H9 (cell line): ENCODE data around the gene COQ8A. TPM values are rescaled to one million over a fixed set of nuclear protein-coding genes. Genes with fewer than 3 reads are reported as not detected.

Experiments
- DNase-seq: peaks from one replicate; pipeline ENCODE4 v3.0.0-alpha.2; 2017
- H2AFZ ChIP-seq: one replicate; pipeline ENCODE4 v1.6.1; 2013; ENCODE audit warnings: mild to moderate bottlenecking, low read length, control low read depth, moderate library complexity
- H2AK5ac ChIP-seq: 2 replicates; pipeline ENCODE4 v1.6.1; 2013; ENCODE audit warnings: low read length, control low read depth, mixed read lengths; ENCODE audit not compliant: insufficient read length
- H2BK120ac ChIP-seq: one replicate; pipeline ENCODE4 v1.6.1; 2013; ENCODE audit warnings: low read depth, mild to moderate bottlenecking, low read length, control low read depth, inconsistent platforms; ENCODE audit not compliant: poor library complexity, severe bottlenecking
- H2BK12ac ChIP-seq: 2 replicates; pipeline ENCODE4 v1.6.1; 2013; ENCODE audit warnings: low read length, control low read depth, mixed read lengths, low read depth; ENCODE audit not compliant: insufficient read length
- H2BK15ac ChIP-seq: 2 replicates; pipeline ENCODE4 v1.6.1; 2013; ENCODE audit warnings: low read depth, low read length, control low read depth
- H2BK20ac ChIP-seq: one replicate; pipeline ENCODE4 v1.6.1; 2013; ENCODE audit warnings: low read depth, mild to moderate bottlenecking, low read length, control low read depth, inconsistent platforms; ENCODE audit not compliant: poor library complexity, severe bottlenecking
- H2BK5ac ChIP-seq: 2 replicates; pipeline ENCODE4 v1.6.1; 2013; ENCODE audit warnings: low read length, control low read depth, mixed read lengths; ENCODE audit not compliant: insufficient read length
- H3K14ac ChIP-seq: 2 replicates; pipeline ENCODE4 v1.6.1; 2013; ENCODE audit warnings: low read length, control low read depth; ENCODE audit not compliant: insufficient read depth
- H3K18ac ChIP-seq: 2 replicates; pipeline ENCODE4 v1.6.1; 2013; ENCODE audit warnings: low read depth, mild to moderate bottlenecking, mixed read lengths, low read length, control low read depth; ENCODE audit not compliant: insufficient read length
- H3K23ac ChIP-seq: 2 replicates; pipeline ENCODE4 v1.6.1; 2013; ENCODE audit warnings: low read length, control low read depth, mixed read lengths, low read depth; ENCODE audit not compliant: insufficient read length
- H3K23me2 ChIP-seq: 2 replicates; pipeline ENCODE4 v1.6.1; 2013; ENCODE audit warnings: low read depth, mild to moderate bottlenecking, mixed read lengths, low read length, control low read depth; ENCODE audit not compliant: insufficient read length, poor library complexity, severe bottlenecking
- H3K27ac ChIP-seq: 2 replicates; pipeline ENCODE4 v1.5.1; 2013; ENCODE audit warnings: low read length, control low read depth, mixed read lengths, low read depth; ENCODE audit not compliant: insufficient read length
- H3K27me3 ChIP-seq: 2 replicates; pipeline ENCODE4 v1.6.1; 2013; ENCODE audit warnings: low read length, control low read depth, inconsistent platforms; ENCODE audit not compliant: insufficient read depth
- H3K4ac ChIP-seq: 2 replicates; pipeline ENCODE4 v1.6.1; 2013; ENCODE audit warnings: low read depth, mild to moderate bottlenecking, control low read depth, inconsistent platforms, low read length, moderate library complexity
- H3K4me1 ChIP-seq: 2 replicates; pipeline ENCODE4 v1.6.1; 2013; ENCODE audit warnings: low read length, control low read depth, inconsistent platforms; ENCODE audit not compliant: insufficient read depth
- H3K4me2 ChIP-seq: 2 replicates; pipeline ENCODE4 v1.6.1; 2013; ENCODE audit warnings: low read length, control low read depth, mixed read lengths; ENCODE audit not compliant: insufficient read length, insufficient read depth
- H3K56ac ChIP-seq: 2 replicates; pipeline ENCODE4 v1.6.1; 2013; ENCODE audit warnings: low read depth, mild to moderate bottlenecking, mixed read lengths, low read length, control low read depth; ENCODE audit not compliant: insufficient read length
- H3K79me1 ChIP-seq: 2 replicates; pipeline ENCODE4 v1.6.1; 2013; ENCODE audit warnings: low read depth, mild to moderate bottlenecking, moderate library complexity, low read length, control low read depth, inconsistent platforms; ENCODE audit not compliant: insufficient read depth, poor library complexity, severe bottlenecking
- H3K79me2 ChIP-seq: 2 replicates; pipeline ENCODE4 v1.6.1; 2013; ENCODE audit warnings: low read length, control low read depth, inconsistent platforms; ENCODE audit not compliant: insufficient read depth
- H3K9ac ChIP-seq: 2 replicates; pipeline ENCODE4 v1.6.1; 2013; ENCODE audit warnings: low read length, control low read depth, mixed read lengths; ENCODE audit not compliant: insufficient read length; ENCODE audit errors: extremely low read depth
- H3K9me3 ChIP-seq: one replicate; pipeline ENCODE4 v1.6.1; 2013; ENCODE audit warnings: low read depth, low read length, inconsistent platforms; ENCODE audit not compliant: control insufficient read depth
- H3T11ph ChIP-seq: one replicate; pipeline ENCODE4 v1.6.1; 2013; ENCODE audit warnings: mild to moderate bottlenecking, low read length, control low read depth, inconsistent platforms
- H4K20me1 ChIP-seq: one replicate; pipeline ENCODE4 v1.6.1; 2013; ENCODE audit not compliant: control insufficient read depth, insufficient read length, insufficient read depth
- H4K5ac ChIP-seq: 2 replicates; pipeline ENCODE4 v1.6.1; 2013; ENCODE audit warnings: low read depth, mild to moderate bottlenecking, mixed read lengths, low read length, control low read depth; ENCODE audit not compliant: insufficient read length
- H4K8ac ChIP-seq: replicated peaks from 2 replicates; pipeline ENCODE4 v1.6.1; 2013; ENCODE audit warnings: low read length, control low read depth, mixed read lengths, low read depth; ENCODE audit not compliant: insufficient read length
- H4K91ac ChIP-seq: 2 replicates; pipeline ENCODE4 v1.6.1; 2013; ENCODE audit warnings: low read depth, mild to moderate bottlenecking, moderate library complexity, mixed read lengths, low read length, control low read depth; ENCODE audit not compliant: insufficient read length
- H3K27ac Mint-ChIP-seq, 3 experiments: 2 replicates in 2 of 3; 3 replicates in 1 of 3; pipeline ENCODE4 v1.8.0; 2020 to 2021; ENCODE audit warnings: mixed read lengths in 3 of 3, mild to moderate bottlenecking in 1 of 3, moderate library complexity in 1 of 3
- H3K27me3 Mint-ChIP-seq: 2 replicates; pipeline ENCODE4 v1.8.0; 2021; ENCODE audit warnings: low read depth, mild to moderate bottlenecking, moderate library complexity, mixed read lengths
- H3K36me3 Mint-ChIP-seq, 3 experiments: 2 replicates in 2 of 3; 3 replicates in 1 of 3; pipeline ENCODE4 v1.8.0; 2020 to 2021; ENCODE audit warnings: low read depth in 3 of 3, mixed read lengths in 3 of 3; ENCODE audit not compliant: insufficient read depth in 1 of 3
- H3K4me1 Mint-ChIP-seq, 2 experiments: 2 replicates each; pipeline ENCODE4 v1.8.0; 2020; ENCODE audit warnings: mixed read lengths in 2 of 2
- H3K4me3 Mint-ChIP-seq, 2 experiments: 2 replicates in 1 of 2; 3 replicates in 1 of 2; pipeline ENCODE4 v1.8.0; 2020 to 2021; ENCODE audit warnings: mild to moderate bottlenecking in 2 of 2, mixed read lengths in 2 of 2, moderate library complexity in 1 of 2
- H3K9me3 Mint-ChIP-seq, 2 experiments: 2 replicates in 1 of 2; 3 replicates in 1 of 2; pipeline ENCODE4 v1.8.0; 2020; ENCODE audit warnings: mild to moderate bottlenecking in 2 of 2, mixed read lengths in 2 of 2, moderate library complexity in 1 of 2
- WGBS: extraction: QIAGEN DNeasy Blood & Tissue Kit; methylation state at CpG from one replicate; pipeline ENCODE4 v1.1.7; 2013; ENCODE audit warnings: missing lambda C conversion rate, low lambda C conversion rate, mixed read lengths; ENCODE audit not compliant: insufficient read length; ENCODE audit errors: extremely low coverage; 5-methylcytosine and 5-hydroxymethylcytosine counted together
- total RNA-seq: library from RNA; stranded (reverse); gene quantifications from 2 replicates; pipeline ENCODE4 v1.2.1, GENCODE V29; 2021
- TF ChIP-seq, protein P1 (sequence below): fragments of 200-600 bp; sonication (generic); conservative IDR thresholded peaks from 3 replicates; pipeline ENCODE4 v1.8.0; 2021; ENCODE audit warnings: antibody characterized with exemption, mild to moderate bottlenecking

COQ8A gene
- total RNA-seq, 1 experiment from 2014 or later, result 26.0 TPM

- no peak overlapping the region for H4K5ac ChIP-seq
- H3K4me2 ChIP-seq, result no peak overlapping the region
- H2BK12ac ChIP-seq, result no peak overlapping the region
- H3T11ph ChIP-seq, result no peak overlapping the region
- no peak overlapping the region for H3K9ac ChIP-seq
- H3K27ac ChIP-seq, result no peak overlapping the region
- Mint-ChIP-seq H3K9me3 (no peaks in the 10 kb centered on the region), H3K27ac (peak overlapping the region in 2 of 3 experiments; percentile 20 to 39; a peak in 4 of 7 replicates), H3K27me3 (no peaks in the 10 kb centered on the region), H3K4me3 (no peak overlapping the region), H3K4me1 (peaks cover 5 to 10% of the 10 kb centered on the region in 2 experiments), H3K36me3 (peaks cover 8 to 22% (median 19%) of the 10 kb centered on the region in 3 experiments)
- H3K4ac ChIP-seq, result no peak overlapping the region
- no peaks in the 10 kb centered on the region for H3K9me3 ChIP-seq
- H3K79me1 ChIP-seq, result no peaks in the 10 kb centered on the region
- H2BK15ac ChIP-seq, result no peak overlapping the region
- H2AK5ac ChIP-seq, result no peak overlapping the region
- no peak overlapping the region for H2BK20ac ChIP-seq
- no peak overlapping the region for H2AFZ ChIP-seq
- no peaks in the 10 kb centered on the region for H3K27me3 ChIP-seq
- H3K14ac ChIP-seq, result no peak overlapping the region
- no peak overlapping the region for H4K91ac ChIP-seq
- H3K23me2 ChIP-seq, result no peaks in the 10 kb centered on the region
- WGBS, result no CpG with 5 or more reads among the region's 12 CpGs
- no peak overlapping the region for H3K23ac ChIP-seq
- H3K18ac ChIP-seq, result no peak overlapping the region
- no peak overlapping the region for H3K56ac ChIP-seq
- no peak overlapping the region for H4K8ac ChIP-seq
- H2BK5ac ChIP-seq, result no peak overlapping the region
- no peak for DNase-seq
- no peaks in the 10 kb centered on the region for H3K79me2 ChIP-seq
- no peaks in the 10 kb centered on the region for H4K20me1 ChIP-seq
- TF ChIP-seq, protein P1, sequence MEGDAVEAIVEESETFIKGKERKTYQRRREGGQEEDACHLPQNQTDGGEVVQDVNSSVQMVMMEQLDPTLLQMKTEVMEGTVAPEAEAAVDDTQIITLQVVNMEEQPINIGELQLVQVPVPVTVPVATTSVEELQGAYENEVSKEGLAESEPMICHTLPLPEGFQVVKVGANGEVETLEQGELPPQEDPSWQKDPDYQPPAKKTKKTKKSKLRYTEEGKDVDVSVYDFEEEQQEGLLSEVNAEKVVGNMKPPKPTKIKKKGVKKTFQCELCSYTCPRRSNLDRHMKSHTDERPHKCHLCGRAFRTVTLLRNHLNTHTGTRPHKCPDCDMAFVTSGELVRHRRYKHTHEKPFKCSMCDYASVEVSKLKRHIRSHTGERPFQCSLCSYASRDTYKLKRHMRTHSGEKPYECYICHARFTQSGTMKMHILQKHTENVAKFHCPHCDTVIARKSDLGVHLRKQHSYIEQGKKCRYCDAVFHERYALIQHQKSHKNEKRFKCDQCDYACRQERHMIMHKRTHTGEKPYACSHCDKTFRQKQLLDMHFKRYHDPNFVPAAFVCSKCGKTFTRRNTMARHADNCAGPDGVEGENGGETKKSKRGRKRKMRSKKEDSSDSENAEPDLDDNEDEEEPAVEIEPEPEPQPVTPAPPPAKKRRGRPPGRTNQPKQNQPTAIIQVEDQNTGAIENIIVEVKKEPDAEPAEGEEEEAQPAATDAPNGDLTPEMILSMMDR, result no peak
- no peak overlapping the region for H2BK120ac ChIP-seq
- H3K4me1 ChIP-seq, result no peaks in the 10 kb centered on the region
Observed at GRCh38 chr1:226903819-226904716, 36.0 kb upstream of the COQ8A start.
